ENCODE measurements around the gene TEX48.

The TEX48 gene

DNA sequence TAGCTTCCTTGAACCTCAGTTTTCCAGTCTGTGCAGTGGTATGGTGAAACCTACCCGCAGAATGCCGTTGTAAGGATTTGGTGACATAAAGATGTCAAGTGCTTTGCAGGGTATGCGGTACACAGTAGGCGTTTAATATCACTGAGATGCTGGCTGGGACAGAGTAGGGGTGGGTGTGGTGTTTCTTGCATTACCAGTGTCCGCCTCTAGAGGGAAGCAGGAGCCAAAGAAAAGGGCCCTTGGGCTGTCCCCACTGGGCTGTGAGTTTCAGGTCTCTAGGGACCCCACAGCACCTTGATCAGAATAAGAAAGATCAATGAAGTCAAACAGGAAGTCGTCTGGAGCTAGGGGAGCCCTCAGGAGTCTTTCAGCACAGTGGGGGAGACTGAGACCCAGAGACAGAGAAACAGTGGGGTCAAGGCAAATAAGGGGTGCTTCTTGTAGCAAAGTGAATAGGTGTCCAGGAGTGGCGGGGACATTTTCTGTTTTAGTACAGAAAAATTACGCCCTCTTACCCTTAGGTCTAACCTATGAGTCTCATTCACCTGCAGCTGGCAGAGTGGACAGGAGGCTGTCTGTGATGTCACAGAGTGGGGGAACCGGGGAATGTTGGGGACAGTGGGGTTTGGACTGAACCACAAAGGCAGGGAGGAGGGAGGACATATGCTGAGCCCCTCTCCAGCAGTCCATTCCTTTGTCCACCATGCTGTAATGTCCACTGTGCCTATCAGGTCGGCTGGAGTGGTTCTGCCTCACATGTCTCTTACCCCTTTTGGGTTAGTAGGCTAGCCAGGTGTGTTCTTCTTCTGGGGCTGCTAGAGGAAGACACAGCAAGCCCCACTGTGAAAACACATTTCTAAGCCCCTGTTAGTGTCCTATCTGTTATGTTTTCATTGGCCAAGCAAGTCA is 19.7 kb downstream of the TEX48 start:
- Histone ChIP-seq H3K4me3 (ENCODE audit: low read depth, low read length) (no peak overlapping the region), H3K36me3 (ENCODE audit: control insufficient read depth, insufficient read depth, low read length) (no peaks in the 10 kb centered on the region), H3K9ac (ENCODE audit: low read depth, low read length) (no peak overlapping the region), H3K4me1 (ENCODE audit: control insufficient read depth, insufficient read depth, low read length) (peaks cover 6% of the 10 kb centered on the region), H3K9me3 (ENCODE audit: control insufficient read depth, insufficient read depth, low read length) (no peaks in the 10 kb centered on the region), H3K27me3 (ENCODE audit: control insufficient read depth, insufficient read depth, low read length) (no peaks in the 10 kb centered on the region)

DNA sequence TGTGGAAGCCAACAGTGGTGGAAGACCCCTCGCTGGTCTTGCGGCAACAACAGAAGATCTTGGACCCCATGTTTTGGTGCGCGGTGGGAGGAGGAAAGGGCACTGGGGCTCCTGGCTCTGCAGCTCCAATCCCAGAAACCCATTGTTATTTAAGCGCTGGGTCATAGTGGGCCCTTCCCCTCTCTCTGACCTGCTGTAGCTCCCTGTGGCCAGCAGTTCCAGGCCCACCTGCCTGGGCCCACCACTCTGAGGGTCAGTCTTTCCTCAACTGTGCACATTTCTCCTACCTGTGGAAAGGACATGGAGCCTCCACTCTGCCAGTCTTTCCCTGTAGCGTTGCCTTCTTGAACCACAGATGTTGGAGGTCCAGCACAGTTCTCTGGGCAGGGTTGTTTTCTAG is 24.3 kb downstream of the TEX48 start, which contains the start of gene TEX53:
Gene TEX53 (minus strand): TSS at position 101 of the 400 bp plus-strand sequence. CDS start 31 bp downstream, at position 70.
- Histone ChIP-seq H3K27me3 (ENCODE audit: control insufficient read depth, insufficient read depth, low read length) (no peaks in the 10 kb centered on the region), H3K9ac (ENCODE audit: low read depth, low read length) (no peak within 1 kb of the TSS), H3K36me3 (ENCODE audit: control insufficient read depth, insufficient read depth, low read length) (no peaks in the 10 kb centered on the region), H3K9me3 (ENCODE audit: control insufficient read depth, insufficient read depth, low read length) (no peaks in the 10 kb centered on the region), H3K4me1 (ENCODE audit: control insufficient read depth, insufficient read depth, low read length) (peaks cover 4% of the 10 kb centered on the region), H3K4me3 (ENCODE audit: low read depth, low read length) (no peak within 1 kb of the TSS)

DNA sequence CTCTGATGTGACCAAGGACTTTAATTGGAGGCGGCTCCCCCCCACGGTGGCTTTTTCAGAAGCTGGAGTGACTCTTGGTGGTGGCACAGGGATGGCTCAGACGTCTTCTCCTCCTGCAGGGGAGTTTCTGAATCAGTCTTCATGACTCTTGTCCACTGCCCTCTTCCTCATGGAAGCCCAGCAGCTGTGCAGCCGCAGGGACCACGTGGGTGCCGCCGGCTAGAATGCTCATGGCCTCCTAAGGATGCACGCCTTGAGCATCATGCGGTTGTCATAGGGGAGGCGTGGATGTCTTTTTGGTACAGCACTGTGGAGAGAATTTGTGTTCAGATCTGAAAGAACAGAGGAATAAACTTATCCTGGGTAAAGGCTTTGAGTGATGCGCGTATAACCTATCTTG is 25.7 kb downstream of the TEX48 start:
- no peak overlapping the region for H3K4me3 ChIP-seq (ENCODE audit: low read depth, low read length)
- no peak overlapping the region for H3K9ac ChIP-seq (ENCODE audit: low read depth, low read length)
- no peaks in the 10 kb centered on the region for H3K36me3 ChIP-seq (ENCODE audit: control insufficient read depth, insufficient read depth, low read length)
- H3K27me3 ChIP-seq (ENCODE audit: control insufficient read depth, insufficient read depth, low read length), result no peaks in the 10 kb centered on the region
- H3K4me1 ChIP-seq (ENCODE audit: control insufficient read depth, insufficient read depth, low read length), result no peaks in the 10 kb centered on the region
- H3K9me3 ChIP-seq (ENCODE audit: control insufficient read depth, insufficient read depth, low read length), result no peaks in the 10 kb centered on the region

DNA sequence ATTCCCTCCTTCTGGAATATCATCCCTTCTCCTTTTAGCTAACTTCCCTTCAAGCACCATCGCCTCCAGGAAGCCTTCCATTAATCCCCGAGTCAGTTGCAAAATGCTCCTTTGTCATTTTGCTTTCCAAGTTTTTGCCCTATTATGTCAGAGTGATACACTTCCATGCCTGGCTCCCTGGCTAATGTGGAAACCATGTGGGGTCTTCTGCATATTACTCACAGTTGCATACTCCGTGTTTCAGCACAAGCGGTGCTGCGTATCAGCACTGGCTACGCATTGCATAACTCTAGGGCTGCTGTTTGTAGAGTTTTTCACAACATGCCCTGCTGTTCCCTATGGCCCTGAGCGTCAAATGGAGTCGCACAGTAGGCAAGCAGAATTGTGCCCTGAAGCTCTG is 26.3 kb downstream of the TEX48 start:
- Histone ChIP-seq H3K4me1 (ENCODE audit: control insufficient read depth, insufficient read depth, low read length) (no peaks in the 10 kb centered on the region), H3K9me3 (ENCODE audit: control insufficient read depth, insufficient read depth, low read length) (no peaks in the 10 kb centered on the region), H3K36me3 (ENCODE audit: control insufficient read depth, insufficient read depth, low read length) (no peaks in the 10 kb centered on the region), H3K4me3 (ENCODE audit: low read depth, low read length) (no peak overlapping the region), H3K9ac (ENCODE audit: low read depth, low read length) (no peak overlapping the region), H3K27me3 (ENCODE audit: control insufficient read depth, insufficient read depth, low read length) (no peaks in the 10 kb centered on the region)

DNA sequence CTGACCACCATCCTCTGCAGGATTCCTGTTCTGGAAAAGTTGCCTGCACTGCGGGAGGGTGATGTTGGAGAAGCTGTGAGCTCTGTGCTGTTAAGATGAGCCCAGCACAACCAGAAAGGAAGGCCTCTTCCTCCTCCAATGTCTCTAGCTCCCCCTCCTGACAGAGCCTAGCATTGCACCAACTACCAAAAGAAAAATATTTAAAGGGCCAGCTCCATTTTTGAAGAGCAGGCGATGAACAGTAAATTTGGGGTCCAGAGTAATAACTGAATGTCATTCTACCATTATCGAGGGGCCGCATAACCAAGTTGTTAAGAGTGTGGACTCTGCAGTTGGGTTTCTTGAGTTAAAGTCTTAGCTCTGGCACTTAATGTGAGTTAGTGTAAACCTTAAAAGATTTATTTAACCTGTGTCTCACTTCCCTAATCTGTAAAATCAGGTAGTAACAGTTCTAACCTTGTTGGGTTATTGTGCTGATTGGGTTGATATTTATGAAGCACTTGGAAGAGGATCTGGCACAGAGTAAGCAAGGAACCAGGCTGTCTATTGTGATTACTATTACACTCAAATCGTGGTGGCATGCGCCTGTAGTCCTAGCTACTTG is 28.3 kb downstream of the TEX48 start:
- Histone ChIP-seq H3K4me1 (ENCODE audit: control insufficient read depth, insufficient read depth, low read length) (no peaks in the 10 kb centered on the region), H3K9ac (ENCODE audit: low read depth, low read length) (no peak overlapping the region), H3K9me3 (ENCODE audit: control insufficient read depth, insufficient read depth, low read length) (no peaks in the 10 kb centered on the region), H3K4me3 (ENCODE audit: low read depth, low read length) (no peak overlapping the region), H3K36me3 (ENCODE audit: control insufficient read depth, insufficient read depth, low read length) (no peaks in the 10 kb centered on the region), H3K27me3 (ENCODE audit: control insufficient read depth, insufficient read depth, low read length) (no peaks in the 10 kb centered on the region)

DNA sequence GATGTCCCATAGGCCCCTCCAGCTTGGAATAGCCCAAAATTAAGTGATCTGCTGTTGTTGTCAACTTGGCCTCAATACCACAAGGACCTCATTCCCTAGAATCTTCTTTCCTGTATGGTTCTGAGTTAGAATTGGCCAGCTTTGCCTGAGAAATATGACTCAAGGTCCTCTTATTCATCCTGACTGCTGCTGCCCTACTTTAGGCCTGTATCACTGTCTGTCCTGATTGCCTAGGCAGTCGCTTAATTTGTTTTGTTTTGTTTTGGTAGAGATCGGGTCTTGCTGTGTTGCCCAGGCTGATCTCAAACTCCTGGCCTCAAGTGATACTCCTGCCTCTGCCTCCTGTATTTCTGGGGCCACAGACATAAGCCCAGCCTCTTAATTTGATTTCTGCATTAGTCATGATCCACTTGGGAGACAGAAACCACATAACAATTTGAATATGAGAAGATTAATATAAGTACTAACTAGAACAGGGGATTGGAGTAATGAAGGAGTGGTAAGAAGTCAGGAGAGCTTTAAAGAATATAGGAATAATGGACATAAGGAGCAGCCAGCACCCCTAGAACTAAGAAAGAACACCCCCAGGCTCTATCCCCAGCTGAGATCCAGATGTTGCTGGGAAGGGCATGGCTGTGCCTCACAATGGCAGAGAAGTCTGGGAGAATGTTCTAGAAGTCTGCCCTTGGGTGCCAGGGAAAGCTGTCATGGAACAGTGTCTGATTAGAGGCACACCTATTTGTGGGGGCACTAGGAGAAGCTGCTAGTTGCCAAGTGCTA is 29.0 kb downstream of the TEX48 start:
- Histone ChIP-seq H3K36me3 (ENCODE audit: control insufficient read depth, insufficient read depth, low read length) (no peaks in the 10 kb centered on the region), H3K27me3 (ENCODE audit: control insufficient read depth, insufficient read depth, low read length) (no peaks in the 10 kb centered on the region), H3K9ac (ENCODE audit: low read depth, low read length) (no peak overlapping the region), H3K9me3 (ENCODE audit: control insufficient read depth, insufficient read depth, low read length) (no peaks in the 10 kb centered on the region), H3K4me3 (ENCODE audit: low read depth, low read length) (no peak overlapping the region), H3K4me1 (ENCODE audit: control insufficient read depth, insufficient read depth, low read length) (no peaks in the 10 kb centered on the region)

DNA sequence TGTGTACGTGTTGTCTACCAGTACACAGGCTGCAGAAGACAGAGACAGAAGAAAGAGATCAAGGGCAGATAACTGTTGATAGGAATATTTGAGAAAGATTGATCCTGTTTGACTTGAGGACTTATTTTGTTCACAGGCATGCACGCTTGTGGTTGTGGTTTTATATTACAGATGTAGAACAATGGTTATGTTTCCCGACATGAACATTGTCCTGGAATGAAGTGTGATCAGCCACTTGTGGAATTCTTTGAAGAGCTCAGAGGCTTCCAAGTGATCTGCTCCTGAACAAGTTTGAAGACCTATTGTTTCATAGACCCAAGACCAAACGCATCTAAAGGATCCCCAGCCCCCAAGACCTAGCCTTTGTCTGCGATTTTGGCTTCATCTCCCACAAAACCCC is 38.1 kb downstream of the TEX48 start:
- Histone ChIP-seq H3K9me3 (ENCODE audit: control insufficient read depth, insufficient read depth, low read length) (no peaks in the 10 kb centered on the region), H3K9ac (ENCODE audit: low read depth, low read length) (no peak overlapping the region), H3K36me3 (ENCODE audit: control insufficient read depth, insufficient read depth, low read length) (peaks cover 14% of the 10 kb centered on the region), H3K4me3 (ENCODE audit: low read depth, low read length) (no peak overlapping the region), H3K4me1 (ENCODE audit: control insufficient read depth, insufficient read depth, low read length) (no peaks in the 10 kb centered on the region), H3K27me3 (ENCODE audit: control insufficient read depth, insufficient read depth, low read length) (no peaks in the 10 kb centered on the region)

DNA sequence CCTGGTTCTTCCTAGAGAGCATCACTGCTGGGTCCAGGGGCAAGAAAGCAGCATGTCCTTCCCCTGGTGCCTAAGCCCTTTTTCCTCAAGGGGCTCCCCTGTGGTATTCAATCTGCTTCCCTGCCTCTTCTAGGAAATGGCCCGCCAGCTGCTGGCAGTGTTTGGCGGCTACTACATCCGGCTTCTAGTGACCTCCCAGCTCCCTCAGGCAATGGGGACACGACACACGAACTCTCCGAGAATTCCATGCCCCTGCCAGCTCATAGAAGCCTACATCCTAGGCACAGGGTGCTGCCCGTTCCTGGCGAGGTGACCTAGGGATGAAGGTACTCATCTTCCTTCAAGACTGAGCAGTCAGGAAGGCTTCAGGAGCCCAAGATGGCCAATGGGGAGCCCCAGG is 39.0 kb downstream of the TEX48 start:
- H3K4me1 ChIP-seq (ENCODE audit: control insufficient read depth, insufficient read depth, low read length), result no peaks in the 10 kb centered on the region
- peaks cover 18% of the 10 kb centered on the region for H3K36me3 ChIP-seq (ENCODE audit: control insufficient read depth, insufficient read depth, low read length)
- H3K9me3 ChIP-seq (ENCODE audit: control insufficient read depth, insufficient read depth, low read length), result no peaks in the 10 kb centered on the region
- H3K4me3 ChIP-seq (ENCODE audit: low read depth, low read length), result no peak overlapping the region
- no peaks in the 10 kb centered on the region for H3K27me3 ChIP-seq (ENCODE audit: control insufficient read depth, insufficient read depth, low read length)
- H3K9ac ChIP-seq (ENCODE audit: low read depth, low read length), result no peak overlapping the region

DNA sequence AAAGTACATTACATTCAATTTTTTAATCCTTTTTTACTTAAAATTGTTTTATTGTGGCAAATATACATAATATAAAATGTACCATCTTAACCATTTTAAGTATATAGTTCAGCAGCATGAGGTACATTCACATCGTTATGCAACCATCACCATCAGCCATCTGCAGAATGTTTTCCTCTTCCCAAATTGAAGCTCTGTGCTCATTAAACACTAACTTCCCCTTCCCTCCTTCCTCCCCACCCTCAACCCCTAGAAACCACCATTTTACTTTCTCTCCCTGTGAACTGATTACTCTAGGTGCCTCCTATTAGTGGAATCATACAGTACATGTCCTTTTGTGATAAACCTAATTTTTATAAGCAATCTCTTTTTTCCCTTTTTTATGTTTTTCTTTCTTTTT is 40.0 kb downstream of the TEX48 start:
- no peaks in the 10 kb centered on the region for H3K9me3 ChIP-seq (ENCODE audit: control insufficient read depth, insufficient read depth, low read length)
- H3K36me3 ChIP-seq (ENCODE audit: control insufficient read depth, insufficient read depth, low read length), result peaks cover 18% of the 10 kb centered on the region
- H3K27me3 ChIP-seq (ENCODE audit: control insufficient read depth, insufficient read depth, low read length), result no peaks in the 10 kb centered on the region
- H3K4me1 ChIP-seq (ENCODE audit: control insufficient read depth, insufficient read depth, low read length), result no peaks in the 10 kb centered on the region
- no peak overlapping the region for H3K4me3 ChIP-seq (ENCODE audit: low read depth, low read length)
- no peak overlapping the region for H3K9ac ChIP-seq (ENCODE audit: low read depth, low read length)

DNA sequence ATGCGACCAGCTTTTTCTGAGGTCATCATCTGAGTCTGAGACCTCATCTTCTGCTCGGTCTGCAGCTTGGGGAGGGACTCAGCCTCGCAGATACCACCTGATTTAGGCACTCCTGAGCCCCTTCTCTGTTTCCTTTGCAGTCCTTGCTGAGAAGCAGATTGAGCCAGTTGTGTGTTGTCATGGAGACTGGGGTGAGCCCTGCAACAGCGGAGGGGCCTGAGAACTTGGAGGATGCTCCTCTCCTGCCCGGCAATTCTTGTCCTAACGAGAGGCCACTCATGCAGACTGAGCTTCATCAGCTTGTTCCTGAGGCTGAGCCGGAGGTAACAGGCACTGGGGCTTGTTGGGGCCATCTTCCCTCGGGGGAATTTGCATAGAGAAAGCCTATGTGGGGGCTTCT is 43.6 kb downstream of the TEX48 start:
- Histone ChIP-seq H3K27me3 (ENCODE audit: control insufficient read depth, insufficient read depth, low read length) (no peaks in the 10 kb centered on the region), H3K9me3 (ENCODE audit: control insufficient read depth, insufficient read depth, low read length) (no peaks in the 10 kb centered on the region), H3K4me3 (ENCODE audit: low read depth, low read length) (no peak overlapping the region), H3K4me1 (ENCODE audit: control insufficient read depth, insufficient read depth, low read length) (no peaks in the 10 kb centered on the region), H3K36me3 (ENCODE audit: control insufficient read depth, insufficient read depth, low read length) (peaks cover 8% of the 10 kb centered on the region), H3K9ac (ENCODE audit: low read depth, low read length) (no peak overlapping the region)

DNA sequence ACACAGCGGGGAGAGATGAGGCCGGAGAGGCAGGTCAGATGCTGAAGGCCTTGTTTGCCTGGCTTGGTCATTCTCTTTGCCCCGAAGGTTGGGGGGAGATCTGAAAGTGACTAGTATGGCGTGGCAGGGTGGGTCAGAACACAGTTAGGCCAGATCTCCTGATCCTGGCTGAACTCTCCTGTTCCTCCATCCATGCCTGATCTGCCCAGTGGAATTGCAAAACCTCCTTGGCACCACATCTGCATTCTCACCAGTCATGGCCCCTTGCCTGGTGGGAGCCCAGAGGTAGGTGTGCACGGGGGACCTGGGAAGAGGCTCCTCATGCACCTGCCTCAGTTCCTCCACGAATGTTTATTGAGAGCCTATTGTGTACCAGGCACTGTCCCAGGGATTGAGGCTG is 47.6 kb downstream of the TEX48 start:
- Histone ChIP-seq H3K9me3 (ENCODE audit: control insufficient read depth, insufficient read depth, low read length) (no peaks in the 10 kb centered on the region), H3K9ac (ENCODE audit: low read depth, low read length) (no peak overlapping the region), H3K36me3 (ENCODE audit: control insufficient read depth, insufficient read depth, low read length) (peaks cover 3% of the 10 kb centered on the region), H3K4me3 (ENCODE audit: low read depth, low read length) (no peak overlapping the region), H3K27me3 (ENCODE audit: control insufficient read depth, insufficient read depth, low read length) (no peaks in the 10 kb centered on the region), H3K4me1 (ENCODE audit: control insufficient read depth, insufficient read depth, low read length) (no peaks in the 10 kb centered on the region)

Data from iPS-15b (cell line).